ENCODE measurements around the gene NIPA2.

NIPA2 gene

DNA sequence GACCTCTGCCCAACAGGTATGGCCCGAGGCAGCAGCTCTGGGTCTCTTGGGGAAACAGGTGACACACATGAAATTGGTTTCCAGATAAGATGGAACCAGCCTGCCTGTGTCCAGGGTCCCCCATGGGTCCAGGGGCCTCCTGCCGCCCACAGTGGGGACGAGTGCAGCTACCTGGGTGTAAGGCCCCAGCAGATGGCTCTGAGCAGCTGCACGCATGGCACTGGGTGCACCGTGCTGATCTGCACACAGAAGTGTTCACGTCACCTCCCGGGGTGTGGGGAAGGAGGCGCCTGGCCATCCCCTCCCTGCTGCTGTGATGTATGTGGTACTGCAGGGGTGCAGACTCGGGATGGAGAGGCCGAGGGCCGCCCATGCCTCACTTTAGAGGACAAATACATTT, 63.6 kb downstream of the NIPA2 start:
- TF ChIP-seq MEIS1 (CRISPR knock-in tag; IDR thresholded peaks at IDR 0.05; ENCODE audit: borderline replicate concordance) (no peak), ZBTB8A (tag by site-specific recombination; IDR thresholded peaks at IDR 0.05) (no peak), ZNF707 (tag by site-specific recombination; IDR thresholded peaks at IDR 0.05) (no peak), ZNF555 (tag by site-specific recombination; conservative IDR thresholded peaks at IDR 0.05) (no peak), ZNF391 (tag by site-specific recombination; IDR thresholded peaks at IDR 0.05; ENCODE audit: borderline replicate concordance, low read depth) (no peak), ZXDB (tag by site-specific recombination; IDR thresholded peaks at IDR 0.05) (no peak), ZNF416 (tag by site-specific recombination; IDR thresholded peaks at IDR 0.05) (no peak), ZNF624 (tag by site-specific recombination; IDR thresholded peaks at IDR 0.05) (no peak), ZNF169 (tag by site-specific recombination; IDR thresholded peaks at IDR 0.05) (no peak), ZNF239 (tag by site-specific recombination; IDR thresholded peaks at IDR 0.05) (no peak), ZNF701 (tag by site-specific recombination; IDR thresholded peaks at IDR 0.05) (no peak), ZBTB48 (tag by site-specific recombination; IDR thresholded peaks at IDR 0.05) (no peak), HOXC10 (CRISPR knock-in tag; IDR thresholded peaks at IDR 0.05) (no peak)
- TF ChIP-seq, protein P1, sequence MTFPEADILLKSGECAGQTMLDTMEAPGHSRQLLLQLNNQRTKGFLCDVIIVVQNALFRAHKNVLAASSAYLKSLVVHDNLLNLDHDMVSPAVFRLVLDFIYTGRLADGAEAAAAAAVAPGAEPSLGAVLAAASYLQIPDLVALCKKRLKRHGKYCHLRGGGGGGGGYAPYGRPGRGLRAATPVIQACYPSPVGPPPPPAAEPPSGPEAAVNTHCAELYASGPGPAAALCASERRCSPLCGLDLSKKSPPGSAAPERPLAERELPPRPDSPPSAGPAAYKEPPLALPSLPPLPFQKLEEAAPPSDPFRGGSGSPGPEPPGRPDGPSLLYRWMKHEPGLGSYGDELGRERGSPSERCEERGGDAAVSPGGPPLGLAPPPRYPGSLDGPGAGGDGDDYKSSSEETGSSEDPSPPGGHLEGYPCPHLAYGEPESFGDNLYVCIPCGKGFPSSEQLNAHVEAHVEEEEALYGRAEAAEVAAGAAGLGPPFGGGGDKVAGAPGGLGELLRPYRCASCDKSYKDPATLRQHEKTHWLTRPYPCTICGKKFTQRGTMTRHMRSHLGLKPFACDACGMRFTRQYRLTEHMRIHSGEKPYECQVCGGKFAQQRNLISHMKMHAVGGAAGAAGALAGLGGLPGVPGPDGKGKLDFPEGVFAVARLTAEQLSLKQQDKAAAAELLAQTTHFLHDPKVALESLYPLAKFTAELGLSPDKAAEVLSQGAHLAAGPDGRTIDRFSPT (tag by site-specific recombination; IDR thresholded peaks at IDR 0.05), result no peak
- TF ChIP-seq, protein P2, sequence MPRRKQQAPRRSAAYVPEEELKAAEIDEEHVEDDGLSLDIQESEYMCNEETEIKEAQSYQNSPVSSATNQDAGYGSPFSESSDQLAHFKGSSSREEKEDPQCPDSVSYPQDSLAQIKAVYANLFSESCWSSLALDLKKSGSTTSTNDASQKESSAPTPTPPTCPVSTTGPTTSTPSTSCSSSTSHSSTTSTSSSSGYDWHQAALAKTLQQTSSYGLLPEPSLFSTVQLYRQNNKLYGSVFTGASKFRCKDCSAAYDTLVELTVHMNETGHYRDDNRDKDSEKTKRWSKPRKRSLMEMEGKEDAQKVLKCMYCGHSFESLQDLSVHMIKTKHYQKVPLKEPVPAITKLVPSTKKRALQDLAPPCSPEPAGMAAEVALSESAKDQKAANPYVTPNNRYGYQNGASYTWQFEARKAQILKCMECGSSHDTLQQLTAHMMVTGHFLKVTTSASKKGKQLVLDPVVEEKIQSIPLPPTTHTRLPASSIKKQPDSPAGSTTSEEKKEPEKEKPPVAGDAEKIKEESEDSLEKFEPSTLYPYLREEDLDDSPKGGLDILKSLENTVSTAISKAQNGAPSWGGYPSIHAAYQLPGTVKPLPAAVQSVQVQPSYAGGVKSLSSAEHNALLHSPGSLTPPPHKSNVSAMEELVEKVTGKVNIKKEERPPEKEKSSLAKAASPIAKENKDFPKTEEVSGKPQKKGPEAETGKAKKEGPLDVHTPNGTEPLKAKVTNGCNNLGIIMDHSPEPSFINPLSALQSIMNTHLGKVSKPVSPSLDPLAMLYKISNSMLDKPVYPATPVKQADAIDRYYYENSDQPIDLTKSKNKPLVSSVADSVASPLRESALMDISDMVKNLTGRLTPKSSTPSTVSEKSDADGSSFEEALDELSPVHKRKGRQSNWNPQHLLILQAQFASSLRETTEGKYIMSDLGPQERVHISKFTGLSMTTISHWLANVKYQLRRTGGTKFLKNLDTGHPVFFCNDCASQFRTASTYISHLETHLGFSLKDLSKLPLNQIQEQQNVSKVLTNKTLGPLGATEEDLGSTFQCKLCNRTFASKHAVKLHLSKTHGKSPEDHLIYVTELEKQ (tag by site-specific recombination; IDR thresholded peaks at IDR 0.05; ENCODE audit: borderline replicate concordance), result no peak
- TF ChIP-seq, protein P3, sequence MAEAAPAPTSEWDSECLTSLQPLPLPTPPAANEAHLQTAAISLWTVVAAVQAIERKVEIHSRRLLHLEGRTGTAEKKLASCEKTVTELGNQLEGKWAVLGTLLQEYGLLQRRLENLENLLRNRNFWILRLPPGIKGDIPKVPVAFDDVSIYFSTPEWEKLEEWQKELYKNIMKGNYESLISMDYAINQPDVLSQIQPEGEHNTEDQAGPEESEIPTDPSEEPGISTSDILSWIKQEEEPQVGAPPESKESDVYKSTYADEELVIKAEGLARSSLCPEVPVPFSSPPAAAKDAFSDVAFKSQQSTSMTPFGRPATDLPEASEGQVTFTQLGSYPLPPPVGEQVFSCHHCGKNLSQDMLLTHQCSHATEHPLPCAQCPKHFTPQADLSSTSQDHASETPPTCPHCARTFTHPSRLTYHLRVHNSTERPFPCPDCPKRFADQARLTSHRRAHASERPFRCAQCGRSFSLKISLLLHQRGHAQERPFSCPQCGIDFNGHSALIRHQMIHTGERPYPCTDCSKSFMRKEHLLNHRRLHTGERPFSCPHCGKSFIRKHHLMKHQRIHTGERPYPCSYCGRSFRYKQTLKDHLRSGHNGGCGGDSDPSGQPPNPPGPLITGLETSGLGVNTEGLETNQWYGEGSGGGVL (tag by site-specific recombination; IDR thresholded peaks at IDR 0.05), result no peak
- TF ChIP-seq, protein P4, sequence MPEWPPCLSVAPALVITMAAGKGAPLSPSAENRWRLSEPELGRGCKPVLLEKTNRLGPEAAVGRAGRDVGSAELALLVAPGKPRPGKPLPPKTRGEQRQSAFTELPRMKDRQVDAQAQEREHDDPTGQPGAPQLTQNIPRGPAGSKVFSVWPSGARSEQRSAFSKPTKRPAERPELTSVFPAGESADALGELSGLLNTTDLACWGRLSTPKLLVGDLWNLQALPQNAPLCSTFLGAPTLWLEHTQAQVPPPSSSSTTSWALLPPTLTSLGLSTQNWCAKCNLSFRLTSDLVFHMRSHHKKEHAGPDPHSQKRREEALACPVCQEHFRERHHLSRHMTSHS (tag by site-specific recombination; IDR thresholded peaks at IDR 0.05), result no peak
- CTCF ChIA-PET, result interaction anchor here (0.7 kb wide), 1 partner anchor 13 kb away, joined by 3 read pairs; no protein-coding TSS in a partner anchor
- Histone ChIP-seq H3K9me3 (ENCODE audit: control insufficient read depth, insufficient read depth, low read depth, low read length) (no peaks in the 10 kb centered on the region), H3K4me3 (ENCODE audit: low read depth, low read length) (no peak overlapping the region), H3K4me1 (ENCODE audit: control insufficient read depth, insufficient read depth, low read length) (no peaks in the 10 kb centered on the region), H3K27ac (ENCODE audit: extremely low read depth, low read depth, low read length) (no peak overlapping the region), H3K36me3 (ENCODE audit: control insufficient read depth in 2 of 2, insufficient read depth in 1 of 2, low read length in 2 of 2) (peaks cover 0 to 41% of the 10 kb centered on the region in 2 experiments; a peak in 2 of 3 replicates)
- POLR2A ChIA-PET, result no interaction called here

DNA sequence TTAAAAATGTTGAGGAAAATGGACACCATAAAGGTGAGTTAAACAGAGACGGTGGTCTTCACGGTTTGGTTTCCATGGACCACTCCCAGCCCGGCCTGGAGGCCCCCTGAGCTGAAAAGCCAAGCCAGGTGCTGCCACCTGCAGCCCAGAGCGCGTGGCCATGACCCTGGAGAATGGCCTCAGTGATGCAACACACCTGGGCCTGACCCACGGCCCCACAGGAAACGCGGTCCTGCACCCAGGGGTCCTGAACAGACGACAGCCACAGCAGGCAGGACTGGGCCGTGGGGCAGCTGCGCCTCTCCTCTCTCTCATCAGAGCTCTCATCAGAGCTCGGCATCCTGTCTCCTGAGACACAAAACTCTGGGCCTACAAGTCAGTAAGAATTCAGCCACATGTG, 64.1 kb downstream of the NIPA2 start:
- Histone ChIP-seq H3K36me3 (ENCODE audit: control insufficient read depth in 2 of 2, insufficient read depth in 1 of 2, low read length in 2 of 2) (peaks cover 0 to 46% of the 10 kb centered on the region in 2 experiments; a peak in 2 of 3 replicates), H3K27ac (ENCODE audit: extremely low read depth, low read depth, low read length) (no peak overlapping the region), H3K4me3 (ENCODE audit: low read depth, low read length) (no peak overlapping the region), H3K4me1 (ENCODE audit: control insufficient read depth, insufficient read depth, low read length) (no peaks in the 10 kb centered on the region), H3K9me3 (ENCODE audit: control insufficient read depth, insufficient read depth, low read depth, low read length) (no peaks in the 10 kb centered on the region)
- ChIA-PET CTCF (no interaction called here), POLR2A (no interaction called here)
- TF ChIP-seq ZNF138 (tag by site-specific recombination; IDR thresholded peaks at IDR 0.05; ENCODE audit: borderline replicate concordance) (no peak), ZNF670 (tag by site-specific recombination; IDR thresholded peaks at IDR 0.05; ENCODE audit: low read depth) (no peak), ZBTB48 (tag by site-specific recombination; IDR thresholded peaks at IDR 0.05) (no peak), ZNF48 (tag by site-specific recombination; IDR thresholded peaks at IDR 0.05) (no peak)
- TF ChIP-seq, protein P5, sequence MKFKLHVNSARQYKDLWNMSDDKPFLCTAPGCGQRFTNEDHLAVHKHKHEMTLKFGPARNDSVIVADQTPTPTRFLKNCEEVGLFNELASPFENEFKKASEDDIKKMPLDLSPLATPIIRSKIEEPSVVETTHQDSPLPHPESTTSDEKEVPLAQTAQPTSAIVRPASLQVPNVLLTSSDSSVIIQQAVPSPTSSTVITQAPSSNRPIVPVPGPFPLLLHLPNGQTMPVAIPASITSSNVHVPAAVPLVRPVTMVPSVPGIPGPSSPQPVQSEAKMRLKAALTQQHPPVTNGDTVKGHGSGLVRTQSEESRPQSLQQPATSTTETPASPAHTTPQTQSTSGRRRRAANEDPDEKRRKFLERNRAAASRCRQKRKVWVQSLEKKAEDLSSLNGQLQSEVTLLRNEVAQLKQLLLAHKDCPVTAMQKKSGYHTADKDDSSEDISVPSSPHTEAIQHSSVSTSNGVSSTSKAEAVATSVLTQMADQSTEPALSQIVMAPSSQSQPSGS (tag by site-specific recombination; IDR thresholded peaks at IDR 0.05; ENCODE audit: low read depth), result no peak
- TF ChIP-seq, protein P6, sequence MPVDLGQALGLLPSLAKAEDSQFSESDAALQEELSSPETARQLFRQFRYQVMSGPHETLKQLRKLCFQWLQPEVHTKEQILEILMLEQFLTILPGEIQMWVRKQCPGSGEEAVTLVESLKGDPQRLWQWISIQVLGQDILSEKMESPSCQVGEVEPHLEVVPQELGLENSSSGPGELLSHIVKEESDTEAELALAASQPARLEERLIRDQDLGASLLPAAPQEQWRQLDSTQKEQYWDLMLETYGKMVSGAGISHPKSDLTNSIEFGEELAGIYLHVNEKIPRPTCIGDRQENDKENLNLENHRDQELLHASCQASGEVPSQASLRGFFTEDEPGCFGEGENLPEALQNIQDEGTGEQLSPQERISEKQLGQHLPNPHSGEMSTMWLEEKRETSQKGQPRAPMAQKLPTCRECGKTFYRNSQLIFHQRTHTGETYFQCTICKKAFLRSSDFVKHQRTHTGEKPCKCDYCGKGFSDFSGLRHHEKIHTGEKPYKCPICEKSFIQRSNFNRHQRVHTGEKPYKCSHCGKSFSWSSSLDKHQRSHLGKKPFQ (tag by site-specific recombination; IDR thresholded peaks at IDR 0.05), result no peak
- TF ChIP-seq, protein P7, sequence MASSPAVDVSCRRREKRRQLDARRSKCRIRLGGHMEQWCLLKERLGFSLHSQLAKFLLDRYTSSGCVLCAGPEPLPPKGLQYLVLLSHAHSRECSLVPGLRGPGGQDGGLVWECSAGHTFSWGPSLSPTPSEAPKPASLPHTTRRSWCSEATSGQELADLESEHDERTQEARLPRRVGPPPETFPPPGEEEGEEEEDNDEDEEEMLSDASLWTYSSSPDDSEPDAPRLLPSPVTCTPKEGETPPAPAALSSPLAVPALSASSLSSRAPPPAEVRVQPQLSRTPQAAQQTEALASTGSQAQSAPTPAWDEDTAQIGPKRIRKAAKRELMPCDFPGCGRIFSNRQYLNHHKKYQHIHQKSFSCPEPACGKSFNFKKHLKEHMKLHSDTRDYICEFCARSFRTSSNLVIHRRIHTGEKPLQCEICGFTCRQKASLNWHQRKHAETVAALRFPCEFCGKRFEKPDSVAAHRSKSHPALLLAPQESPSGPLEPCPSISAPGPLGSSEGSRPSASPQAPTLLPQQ (tag by site-specific recombination; IDR thresholded peaks at IDR 0.05), result no peak
